Tibial nerve (tissue), 4 donors: ENCODE data around the gene DAPP1. TPM values are rescaled to one million over a fixed set of nuclear protein-coding genes. Genes with fewer than 3 reads are reported as not detected.

ENCODE experiments used
- DNase-seq, 2 donors: peaks; one replicate each; pipeline ENCODE4 v3.0.0-alpha.2; 2019; ENCODE audit warnings: low spot score in 2 of 2
- H3K27ac ChIP-seq, 4 donors: fragments of 200-600 bp; sonication (generic) in 3 of 4; one replicate each; pipeline ENCODE4 v1.5.1; 2017 to 2019; ENCODE audit warnings: mild to moderate bottlenecking in 1 of 4
- H3K27me3 ChIP-seq, 2 donors: fragments of 200-600 bp; sonication (generic) in 1 of 2; one replicate each; pipeline versions ENCODE4 v1.5.1 to v1.6.0; 2017 to 2019
- H3K36me3 ChIP-seq, 3 donors: fragments of 200-600 bp; sonication (generic); one replicate each; pipeline ENCODE4 v1.5.1; 2018 to 2019
- H3K4me1 ChIP-seq, 4 donors: fragments of 200-600 bp; sonication (generic) in 3 of 4; one replicate each; pipeline ENCODE4 v1.5.1; 2017 to 2019
- H3K4me3 ChIP-seq, 4 donors: fragments of 200-600 bp; sonication (generic) in 3 of 4; one replicate each; pipeline ENCODE4 v1.5.1; 2017 to 2019; ENCODE audit warnings: mild to moderate bottlenecking in 1 of 4, moderate library complexity in 1 of 4
- H3K9me3 ChIP-seq, 4 donors: fragments of 200-600 bp; sonication (generic) in 3 of 4; one replicate each; pipeline ENCODE4 v1.5.1; 2017 to 2019
- CTCF ChIP-seq, 5 experiments: fragments of 200-600 bp in 3 of 5; fragments of 450-650 bp in 2 of 5; sonication (generic) in 3 of 5; IDR thresholded peaks; one replicate each; pipeline ENCODE4 v1.5.1; 2016 to 2019; ENCODE audit warnings: antibody characterized with exemption in 5 of 5, mild to moderate bottlenecking in 3 of 5, moderate library complexity in 2 of 5
- EP300 ChIP-seq, 2 donors: sonication (generic); formaldehyde crosslinking; IDR thresholded peaks; one replicate each; pipeline ENCODE4 v1.6.1; 2017; ENCODE audit warnings: antibody characterized with exemption in 2 of 2, mild to moderate bottlenecking in 1 of 2
- POLR2A ChIP-seq, 2 donors: fragments of 450-650 bp; IDR thresholded peaks; one replicate each; pipeline ENCODE4 v1.6.1; 2017; ENCODE audit warnings: antibody characterized with exemption in 2 of 2, mild to moderate bottlenecking in 2 of 2, moderate library complexity in 2 of 2
- WGBS, 2 donors: methylation state at CpG; one replicate each; pipeline ENCODE4 v1.1.5; 2018; 5-methylcytosine and 5-hydroxymethylcytosine counted together
- total RNA-seq, 4 donors: library from RNA; depleted of rRNA; stranded (reverse); fragments of >200 nt; gene quantifications; one replicate each; pipeline ENCODE4 v1.1.0, GENCODE V29; 2016

Gene DAPP1
- total RNA-seq, 4 donors from 2014 or later, result 0.42 to 4.2 (median 1.2) TPM

DNA sequence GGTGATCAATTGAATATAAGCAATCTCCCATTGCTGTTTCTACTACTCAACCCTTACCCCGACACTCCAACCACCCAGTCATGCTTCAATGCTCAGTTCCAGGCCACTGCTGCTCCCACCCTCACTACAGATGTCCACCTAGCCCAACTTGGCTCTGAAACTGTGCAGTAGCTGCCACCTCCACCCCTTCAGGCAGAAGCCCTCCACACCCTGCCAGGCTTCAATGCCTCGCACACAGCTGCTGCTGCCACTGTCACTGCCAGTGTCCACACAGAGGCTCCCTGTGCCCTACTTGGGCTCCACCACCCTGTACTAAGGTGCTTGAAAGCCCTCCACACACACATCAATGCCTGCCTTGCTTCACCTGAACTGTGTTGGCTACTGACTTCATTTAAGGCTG, 43.0 kb downstream of the DAPP1 start:
- no peak overlapping the region for H3K4me3 ChIP-seq
- H3K27me3 ChIP-seq, result no peaks in the 10 kb centered on the region
- H3K4me1 ChIP-seq, result peaks cover 0 to 7% (median 0%) of the 10 kb centered on the region in 4 donors
- no peaks in the 10 kb centered on the region for H3K9me3 ChIP-seq
- DNase-seq, result no peak
- H3K27ac ChIP-seq, result no peak overlapping the region
- no peaks in the 10 kb centered on the region for H3K36me3 ChIP-seq
- 65 to 85% methylated on average over 2 of the region's 2 CpGs for WGBS, 2 donors
- no peak for TF ChIP-seq POLR2A (IDR thresholded peaks at IDR 0.05)
- TF ChIP-seq CTCF (IDR thresholded peaks at IDR 0.05), result no peak
- TF ChIP-seq EP300 (IDR thresholded peaks at IDR 0.05), result no peak

GRCh38 chr4:99860521-99860920, 43.9 kb downstream of the DAPP1 start:
- Histone ChIP-seq H3K4me1 (peaks cover 0 to 3% (median 0%) of the 10 kb centered on the region in 4 donors), H3K27ac (no peak overlapping the region), H3K4me3 (no peak overlapping the region), H3K9me3 (no peaks in the 10 kb centered on the region), H3K27me3 (no peaks in the 10 kb centered on the region), H3K36me3 (no peaks in the 10 kb centered on the region)
- TF ChIP-seq POLR2A (IDR thresholded peaks at IDR 0.05) (no peak), EP300 (IDR thresholded peaks at IDR 0.05) (no peak), CTCF (IDR thresholded peaks at IDR 0.05) (no peak)
- no peak for DNase-seq
- 78 to 86% methylated on average over 2 of the region's 2 CpGs for WGBS, 2 donors

- no peaks in the 10 kb centered on the region for H3K27me3 ChIP-seq
- no peak for DNase-seq
- no peaks in the 10 kb centered on the region for H3K4me1 ChIP-seq
- WGBS, 2 donors, result 57 to 60% methylated on average over 5 of the region's 5 CpGs
- TF ChIP-seq POLR2A (IDR thresholded peaks at IDR 0.05) (no peak), CTCF (IDR thresholded peaks at IDR 0.05) (no peak), EP300 (IDR thresholded peaks at IDR 0.05) (no peak)
- H3K36me3 ChIP-seq, result no peaks in the 10 kb centered on the region
- no peak overlapping the region for H3K4me3 ChIP-seq
- no peak overlapping the region for H3K27ac ChIP-seq
- H3K9me3 ChIP-seq, result no peaks in the 10 kb centered on the region
These were observed 44.7 kb downstream of the DAPP1 start for GRCh38 chr4:99861120-99861905.

DNA sequence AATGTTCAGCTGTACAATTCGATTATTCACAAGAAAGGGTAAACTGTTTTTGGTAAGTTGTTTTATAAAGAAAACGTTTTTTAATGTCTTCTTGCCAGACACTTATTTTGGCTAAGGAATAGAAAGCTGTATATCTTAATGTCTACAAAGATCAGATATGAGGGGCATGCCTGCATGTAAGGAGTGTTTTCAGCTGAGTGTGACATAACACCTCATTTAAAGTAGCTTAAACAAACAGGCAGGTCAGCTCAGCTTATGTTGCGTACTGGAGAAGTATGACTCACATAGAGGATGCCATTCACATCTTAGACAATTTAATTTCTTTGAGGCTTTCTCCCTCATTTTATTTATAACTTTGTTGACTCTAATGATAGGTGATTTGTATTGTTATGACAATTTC, 47.2 kb downstream of the DAPP1 start:
- Histone ChIP-seq H3K4me3 (no peak overlapping the region), H3K4me1 (no peaks in the 10 kb centered on the region), H3K9me3 (no peaks in the 10 kb centered on the region), H3K27me3 (no peaks in the 10 kb centered on the region), H3K27ac (no peak overlapping the region), H3K36me3 (no peaks in the 10 kb centered on the region)
- no peak for TF ChIP-seq CTCF (IDR thresholded peaks at IDR 0.05)
- no peak for TF ChIP-seq EP300 (IDR thresholded peaks at IDR 0.05)
- TF ChIP-seq POLR2A (IDR thresholded peaks at IDR 0.05), result no peak
- no peak for DNase-seq
- 59 to 65% methylated on average over 3 of the region's 3 CpGs for WGBS, 2 donors

DNA sequence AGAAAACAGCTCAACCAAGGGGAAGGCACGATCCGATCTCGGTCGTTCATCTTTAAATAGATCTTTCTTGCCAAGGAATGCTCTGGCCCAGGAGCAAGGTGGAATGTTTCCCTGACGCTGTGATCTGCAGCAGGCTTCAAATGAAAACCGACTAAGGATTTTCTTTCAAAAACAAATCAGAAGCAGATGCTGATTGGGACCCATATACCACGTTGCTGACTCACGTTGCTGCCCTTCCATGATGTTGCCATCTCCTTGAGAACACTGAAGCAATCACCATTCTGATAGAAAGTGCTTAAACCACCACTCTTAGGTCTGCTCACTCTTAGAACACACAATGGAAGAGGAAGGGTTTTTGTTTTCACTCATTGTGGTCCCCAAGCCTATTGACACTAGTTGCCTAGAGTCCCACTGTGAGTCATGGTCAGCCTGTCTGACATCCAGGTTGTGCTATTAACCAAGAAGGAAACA, 51.5 kb downstream of the DAPP1 start:
- H3K4me1 ChIP-seq, result no peaks in the 10 kb centered on the region
- no peaks in the 10 kb centered on the region for H3K27me3 ChIP-seq
- no peaks in the 10 kb centered on the region for H3K36me3 ChIP-seq
- WGBS, 2 donors, result 49 to 54% methylated on average over 8 of the region's 8 CpGs
- H3K27ac ChIP-seq, result no peak overlapping the region
- H3K9me3 ChIP-seq, result no peaks in the 10 kb centered on the region
- DNase-seq, result no peak
- no peak overlapping the region for H3K4me3 ChIP-seq
- TF ChIP-seq CTCF (IDR thresholded peaks at IDR 0.05) (no peak), POLR2A (IDR thresholded peaks at IDR 0.05) (no peak), EP300 (IDR thresholded peaks at IDR 0.05) (no peak)
